ENCODE results near the gene PRDM16.

Gene PRDM16

DNA sequence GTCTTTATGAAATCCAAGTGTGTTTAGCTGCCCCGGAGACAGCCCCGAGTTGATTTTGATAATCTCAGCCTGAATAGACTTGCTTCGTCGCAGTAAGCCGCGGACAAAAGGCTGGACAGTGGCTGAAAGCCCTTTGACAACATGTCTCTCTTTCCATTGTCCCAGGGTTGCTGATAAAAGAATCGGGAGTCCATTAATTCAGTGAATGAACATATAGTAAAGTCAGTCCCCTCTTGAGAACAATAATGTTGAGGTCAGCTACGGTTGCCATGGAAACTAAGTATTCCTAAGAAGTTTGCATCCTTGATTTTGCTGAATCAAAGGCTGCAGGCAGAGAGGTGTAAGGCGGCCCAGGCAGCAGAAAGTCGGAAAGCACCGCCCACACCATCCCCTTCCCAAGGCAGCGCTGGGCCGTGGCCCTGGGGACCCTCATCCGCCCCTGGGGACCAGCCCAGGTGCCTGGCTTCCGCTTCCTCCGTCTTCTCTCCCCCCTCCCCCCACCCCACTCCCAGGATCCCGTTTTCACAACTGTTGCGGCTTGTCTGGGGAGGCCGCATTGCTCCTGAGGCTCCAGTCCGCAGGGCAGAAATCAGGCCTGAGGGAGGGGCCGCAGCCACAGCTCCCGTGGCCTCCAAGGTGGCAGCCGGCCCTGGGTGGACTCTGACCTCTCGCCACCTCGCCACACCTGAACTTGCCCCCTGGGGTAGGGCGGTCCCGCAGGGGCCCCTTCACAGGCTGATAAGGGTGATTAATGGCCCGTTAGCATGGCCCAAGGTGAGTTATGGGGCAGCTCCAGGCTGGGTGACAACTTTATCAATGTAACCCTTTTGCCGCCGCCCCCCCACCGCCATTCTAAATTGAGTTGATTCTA lies 180.9 kb downstream of the PRDM16 start:
- DNase-seq (ENCODE audit: extremely low read depth in 1 of 2, low read depth in 1 of 2), result no peak

GRCh38 chr1:3250624-3251023 lies 181.6 kb downstream of the PRDM16 start:
- DNase-seq (ENCODE audit: extremely low read depth in 1 of 2, low read depth in 1 of 2), result no peak

GRCh38 chr1:3251099-3251806 lies 182.2 kb downstream of the PRDM16 start:
- DNase-seq (ENCODE audit: extremely low read depth in 1 of 2, low read depth in 1 of 2), result no peak

GRCh38 chr1:3251807-3252428 lies 182.9 kb downstream of the PRDM16 start:
- no peak for DNase-seq (ENCODE audit: extremely low read depth in 1 of 2, low read depth in 1 of 2)

DNA sequence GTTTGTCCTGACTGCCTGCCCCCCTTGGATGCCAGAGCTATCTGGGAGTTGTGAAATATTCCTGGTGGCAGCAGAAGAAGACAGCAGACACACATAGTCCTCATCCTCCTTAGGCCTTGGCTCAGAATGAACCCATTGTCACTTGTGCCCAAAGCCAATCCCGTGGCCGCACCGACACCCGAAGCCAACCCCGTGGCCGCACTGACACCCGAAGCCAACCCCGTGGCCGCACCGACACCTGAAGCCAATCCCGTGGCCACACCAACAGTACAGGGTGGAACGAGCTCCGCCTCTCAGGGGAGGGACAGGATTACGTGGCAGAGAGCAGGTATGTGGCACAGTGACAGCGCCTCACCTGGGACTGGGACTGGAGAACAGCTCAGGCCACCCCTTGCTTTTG lies 186.7 kb downstream of the PRDM16 start:
- no peak for DNase-seq (ENCODE audit: extremely low read depth in 1 of 2, low read depth in 1 of 2)

DNA sequence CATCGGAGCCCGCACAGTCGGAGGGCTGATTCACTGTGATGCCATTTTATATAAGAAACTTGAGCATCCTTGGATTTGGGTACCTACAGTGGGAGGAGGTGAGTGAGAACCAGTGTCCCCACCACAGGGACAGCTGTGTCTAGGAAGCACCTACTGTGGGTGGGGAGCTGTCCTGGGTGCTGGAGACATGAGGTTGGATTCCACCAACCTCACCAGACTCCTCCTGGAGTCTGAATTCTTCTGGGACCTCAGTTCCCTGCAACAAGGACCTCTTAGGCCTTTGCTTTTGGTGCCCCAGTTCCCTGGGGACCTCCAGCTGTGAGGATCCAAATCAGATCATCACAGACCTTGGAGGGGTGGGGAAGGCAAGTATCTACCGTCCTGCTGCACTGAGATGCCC lies 188.8 kb downstream of the PRDM16 start:
- no peak for DNase-seq (ENCODE audit: extremely low read depth in 1 of 2, low read depth in 1 of 2)

GRCh38 chr1:3258386-3259003 lies 189.5 kb downstream of the PRDM16 start:
- DNase-seq (ENCODE audit: extremely low read depth in 1 of 2, low read depth in 1 of 2), result no peak

DNA sequence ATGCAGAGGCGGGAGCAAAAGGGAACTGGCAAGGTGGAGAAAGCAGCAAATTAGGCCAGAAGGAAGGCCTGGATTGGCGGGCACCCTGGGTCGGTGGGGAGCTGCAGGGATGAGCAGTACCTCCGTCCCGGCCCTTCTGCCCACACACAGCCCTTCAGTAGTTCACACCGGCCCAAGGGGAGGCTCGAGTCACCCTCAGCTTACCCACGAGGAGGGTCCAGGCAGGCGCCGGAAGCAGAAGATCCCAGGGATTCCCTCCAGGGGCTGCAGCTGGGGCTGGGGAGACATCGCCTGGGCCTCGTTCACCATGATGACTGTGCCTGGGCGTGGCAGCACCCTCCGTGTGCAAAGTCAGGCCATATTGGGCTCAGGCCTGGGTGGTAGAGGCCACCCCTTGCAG lies 190.0 kb downstream of the PRDM16 start:
- no peak for DNase-seq (ENCODE audit: extremely low read depth in 1 of 2, low read depth in 1 of 2)

GRCh38 chr1:3261007-3261968 lies 192.3 kb downstream of the PRDM16 start:
- DNase-seq (ENCODE audit: extremely low read depth in 1 of 2, low read depth in 1 of 2), result no peak

GRCh38 chr1:3261969-3262579 lies 193.1 kb downstream of the PRDM16 start:
- no peak for DNase-seq (ENCODE audit: extremely low read depth in 1 of 2, low read depth in 1 of 2)

- no peak for DNase-seq (ENCODE audit: extremely low read depth in 1 of 2, low read depth in 1 of 2)
These were observed 193.8 kb downstream of the PRDM16 start for GRCh38 chr1:3262681-3263286.

GRCh38 chr1:3263790-3264189 lies 194.8 kb downstream of the PRDM16 start:
- DNase-seq (ENCODE audit: extremely low read depth in 1 of 2, low read depth in 1 of 2), result no peak

- no peak for DNase-seq (ENCODE audit: extremely low read depth in 1 of 2, low read depth in 1 of 2)
These were observed 195.5 kb downstream of the PRDM16 start for GRCh38 chr1:3264456-3264855.

DNA sequence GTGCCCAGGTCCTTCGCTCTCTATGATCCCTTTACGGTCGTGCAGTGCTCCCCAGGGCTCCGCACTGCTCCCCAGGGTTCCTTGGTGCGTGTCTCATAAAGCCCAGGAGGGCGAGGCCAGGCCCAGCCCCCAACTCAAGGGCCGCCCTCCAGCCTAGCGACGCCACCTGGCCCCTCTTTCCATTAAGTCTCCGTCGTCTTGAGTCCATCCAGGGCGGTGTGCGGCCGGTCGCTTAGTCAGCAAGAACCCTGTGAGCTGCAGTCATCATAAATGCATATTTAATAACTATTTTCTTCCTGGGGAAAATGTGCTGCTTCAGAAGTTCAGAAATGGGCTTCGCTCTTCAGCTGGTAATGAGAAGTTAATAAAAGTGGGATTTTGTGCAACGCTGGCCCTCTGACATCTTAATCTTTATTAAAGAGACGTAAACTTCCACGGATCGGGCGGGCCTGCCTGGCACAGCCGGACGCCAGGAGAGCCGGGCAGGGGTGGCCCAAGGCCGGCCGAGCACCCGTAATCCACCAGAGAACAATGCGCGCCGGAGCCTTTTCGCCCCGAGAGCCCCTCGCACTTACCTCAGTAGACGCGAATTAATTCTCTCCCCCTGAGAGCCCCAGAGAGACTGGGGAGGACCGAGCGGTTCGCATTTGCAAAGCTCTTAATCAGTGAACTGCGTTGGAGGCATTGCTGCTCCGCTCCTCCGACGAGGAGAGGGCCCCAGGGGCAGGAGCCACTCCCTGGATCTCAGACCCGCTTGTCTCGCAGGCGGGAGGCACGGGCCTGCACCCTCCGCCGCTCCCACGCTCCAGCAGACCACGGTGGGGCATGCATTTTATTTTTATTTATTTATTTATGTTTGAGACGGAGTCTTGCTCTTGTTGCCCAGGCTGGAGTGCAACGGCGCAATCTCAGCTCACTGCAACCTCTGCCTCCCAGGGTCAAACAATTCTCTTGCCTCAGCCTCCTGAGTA lies 197.1 kb downstream of the PRDM16 start:
- DNase-seq (ENCODE audit: extremely low read depth in 1 of 2, low read depth in 1 of 2), result no peak

- no peak for DNase-seq (ENCODE audit: extremely low read depth in 1 of 2, low read depth in 1 of 2)
These were observed 198.0 kb downstream of the PRDM16 start for GRCh38 chr1:3266870-3267549.

GRCh38 chr1:3267550-3268270 lies 198.7 kb downstream of the PRDM16 start:
- no peak for DNase-seq (ENCODE audit: extremely low read depth in 1 of 2, low read depth in 1 of 2)

DNA sequence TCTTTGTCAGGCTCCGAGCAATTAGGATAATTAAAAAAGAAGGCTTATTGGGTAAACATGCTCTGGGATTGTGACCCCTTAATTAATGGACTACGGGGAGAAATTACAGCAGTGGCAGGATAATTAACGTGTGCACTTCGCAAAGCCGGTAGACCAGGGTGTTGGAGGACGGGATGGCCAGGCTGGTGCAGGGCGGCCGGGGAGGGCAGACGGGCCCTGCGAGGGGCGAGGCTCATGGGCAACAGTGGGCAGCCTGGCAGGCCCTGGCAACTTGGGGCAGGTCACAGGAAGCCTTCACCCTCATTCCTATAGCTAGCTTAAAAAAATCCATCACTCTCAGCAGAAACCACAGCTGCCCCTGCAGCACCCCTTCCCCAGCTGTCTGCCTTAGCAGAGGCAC lies 199.3 kb downstream of the PRDM16 start:
- no peak for DNase-seq (ENCODE audit: extremely low read depth in 1 of 2, low read depth in 1 of 2)

All from activated CD8-positive, alpha-beta memory T cell treated with anti-CD3 and anti-CD28 coated beads for 1 hour (primary cell).